NCI-H446 treated with DMSO at 0.1 percent for 48 hours (cell line): ENCODE measurements around the gene BRSK1.
A peak's percentile ranks its signal among the peaks of the same experiment; 100 is the strongest.

ENCODE experiments used
- DNase-seq: peaks from one replicate; lab custom pipeline; 2025; lab: John Stamatoyannopoulos, UW

BRSK1 gene

DNA sequence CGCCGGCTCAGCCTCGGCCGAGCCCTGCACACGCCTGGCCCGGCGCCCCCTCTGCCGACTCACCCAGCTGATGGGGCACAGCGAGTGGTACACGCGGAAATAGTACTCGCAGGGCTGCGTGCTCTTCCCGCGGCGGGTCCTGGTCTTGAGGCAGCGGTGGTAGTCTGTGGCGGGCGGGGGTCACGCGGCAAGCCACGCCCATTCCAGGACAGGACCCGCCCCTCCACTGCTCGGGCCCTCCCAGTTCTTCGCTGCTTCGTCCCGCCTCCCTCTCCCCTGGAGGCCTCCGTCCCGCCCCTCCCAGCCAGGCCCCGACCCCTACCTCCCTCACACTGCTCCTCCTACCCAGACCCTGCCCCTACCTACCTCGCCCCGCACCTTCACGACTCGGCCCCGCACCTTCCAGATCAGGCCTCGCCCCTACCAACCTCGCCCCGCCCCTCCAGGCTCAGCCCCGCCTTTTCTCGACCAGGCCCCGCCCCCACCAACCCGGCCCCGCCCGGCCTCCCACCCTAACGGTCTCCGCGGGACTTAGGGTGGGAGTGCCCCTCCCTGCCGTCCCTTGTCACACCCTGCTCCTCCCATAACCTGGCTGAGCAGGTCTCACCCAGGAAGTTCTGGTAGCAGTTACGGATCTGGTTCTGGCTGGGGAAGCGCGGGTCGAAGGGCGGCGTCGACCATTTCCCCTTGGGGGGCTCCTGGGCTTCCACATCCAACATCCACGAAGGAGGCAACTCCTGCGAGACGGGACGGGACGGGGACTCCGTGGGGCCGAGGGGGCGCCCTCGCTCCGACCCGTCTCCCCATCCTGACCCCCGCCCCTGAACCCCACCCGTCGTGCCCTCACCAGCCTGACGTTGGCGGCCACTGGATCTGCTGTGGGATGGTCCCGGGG is 70.3 kb downstream of the BRSK1 start:
- DNase-seq = peak; percentile 2

GRCh38 chr19:55354698-55355212 is 71.0 kb downstream of the BRSK1 start, which contains the start of gene COX6B2:
Gene COX6B2 (minus strand): TSS chr19:55354719. CDS start chr19:55354521, 198 bp downstream.
- DNase-seq = no peak

- no peak for DNase-seq
Observed at GRCh38 chr19:55355213-55355821, 71.5 kb downstream of the BRSK1 start.

DNA sequence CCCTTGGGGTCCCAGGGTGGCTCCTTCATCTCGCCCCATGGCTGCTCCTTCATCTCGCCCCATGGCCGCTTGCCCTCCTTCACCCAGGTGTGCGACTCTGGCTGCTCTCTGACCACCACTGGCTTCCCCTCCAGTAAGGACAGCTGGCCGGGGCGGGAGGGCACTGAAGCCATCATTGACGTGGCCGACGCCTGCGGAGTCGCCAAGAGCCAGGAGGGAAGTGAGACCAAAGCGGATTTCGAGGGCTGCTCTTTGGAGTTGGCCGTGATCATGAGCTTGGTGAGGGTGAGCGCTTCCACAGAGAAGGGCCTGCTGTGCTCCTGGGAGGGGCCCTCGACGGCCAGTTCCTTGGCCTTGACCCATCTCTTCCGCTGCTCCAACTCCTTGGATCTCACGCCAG is 74.7 kb downstream of the BRSK1 start:
- DNase-seq = no peak

- DNase-seq = peak; percentile 32
Observed at GRCh38 chr19:55358943-55359908, 75.4 kb downstream of the BRSK1 start.

GRCh38 chr19:55360902-55361301 is 77.1 kb downstream of the BRSK1 start:
- DNase-seq = no peak
